ENCODE data around the gene ACADL.

The ACADL gene

DNA sequence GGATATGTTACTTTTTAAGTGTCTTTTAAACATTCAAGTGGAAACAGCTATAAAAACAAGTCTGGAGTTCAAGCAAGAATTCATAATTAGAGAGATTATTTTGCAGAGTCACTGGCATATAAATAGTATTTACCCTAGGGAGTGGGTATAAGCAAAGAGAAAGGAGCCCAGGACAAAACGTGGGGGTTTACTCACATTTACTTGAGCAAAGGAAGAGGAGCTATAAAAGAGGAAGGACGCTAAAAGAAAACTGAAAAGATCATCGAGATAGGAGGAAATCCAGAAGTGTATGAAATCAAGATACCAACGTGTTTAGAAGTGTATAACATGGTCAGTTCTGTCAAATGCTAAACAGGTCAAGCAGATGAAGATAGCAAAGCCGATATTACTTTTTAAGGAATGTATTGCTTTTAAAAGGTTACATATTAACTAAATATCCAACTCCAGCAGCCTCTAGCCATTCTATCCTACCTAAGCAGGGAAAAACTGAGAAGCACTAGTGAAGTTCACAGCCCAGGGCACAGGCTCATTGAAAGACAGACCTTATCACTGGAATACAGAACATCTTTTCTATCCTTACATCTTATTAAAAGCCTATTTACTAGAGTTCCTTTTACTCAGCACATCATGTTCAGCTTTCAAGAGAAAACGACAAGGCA is 62.7 kb downstream of the ACADL start:
- H3K27ac ChIP-seq = no peak overlapping the region
- H3K27me3 ChIP-seq (replicated peaks) = no peaks in the 10 kb centered on the region
- no peak overlapping the region for H3K4me3 ChIP-seq (ENCODE audit: low read depth, low read length)
- no peak for TF ChIP-seq CTCF (IDR thresholded peaks at IDR 0.05; ENCODE audit: low read depth, low read length, missing control alignments)
- in situ Hi-C loops (cut with HindIII; ENCODE audit: low pct_ligation_motif_present, low sequenced_read_pairs) = no loop called here
- no peak for DNase-seq
- H3K36me3 ChIP-seq (replicated peaks) = no peaks in the 10 kb centered on the region

GRCh38 chr2:210159059-210159458 is 66.2 kb downstream of the ACADL start:
- DNase-seq = no peak
- TF ChIP-seq CTCF (IDR thresholded peaks at IDR 0.05; ENCODE audit: low read depth, low read length, missing control alignments) = no peak
- no peak overlapping the region for H3K4me3 ChIP-seq (ENCODE audit: low read depth, low read length)
- in situ Hi-C loops (cut with HindIII; ENCODE audit: low pct_ligation_motif_present, low sequenced_read_pairs) = no loop called here
- no peaks in the 10 kb centered on the region for H3K36me3 ChIP-seq (replicated peaks)
- H3K27me3 ChIP-seq (replicated peaks) = no peaks in the 10 kb centered on the region
- H3K27ac ChIP-seq = no peak overlapping the region

- TF ChIP-seq CTCF (IDR thresholded peaks at IDR 0.05; ENCODE audit: low read depth, low read length, missing control alignments) = no peak
- H3K36me3 ChIP-seq (replicated peaks) = no peaks in the 10 kb centered on the region
Observed at GRCh38 chr2:210158236-210158635, 67.0 kb downstream of the ACADL start.

GRCh38 chr2:210157526-210157925 is 67.7 kb downstream of the ACADL start:
- DNase-seq = no peak
- H3K27me3 ChIP-seq (replicated peaks) = no peaks in the 10 kb centered on the region
- TF ChIP-seq CTCF (IDR thresholded peaks at IDR 0.05; ENCODE audit: low read depth, low read length, missing control alignments) = no peak
- in situ Hi-C loops (cut with HindIII; ENCODE audit: low pct_ligation_motif_present, low sequenced_read_pairs) = no loop called here
- no peaks in the 10 kb centered on the region for H3K36me3 ChIP-seq (replicated peaks)
- H3K27ac ChIP-seq = no peak overlapping the region
- H3K4me3 ChIP-seq (ENCODE audit: low read depth, low read length) = no peak overlapping the region

More at GRCh38 chr2:210158236-210158635, 67.0 kb downstream of the ACADL start:
- DNase-seq = no peak
- H3K27me3 ChIP-seq (replicated peaks) = no peaks in the 10 kb centered on the region
- no peak overlapping the region for H3K4me3 ChIP-seq (ENCODE audit: low read depth, low read length)
- no peak overlapping the region for H3K27ac ChIP-seq
- in situ Hi-C loops (cut with HindIII; ENCODE audit: low pct_ligation_motif_present, low sequenced_read_pairs) = no loop called here

GRCh38 chr2:210147614-210148013 is 77.6 kb downstream of the ACADL start:
- no peaks in the 10 kb centered on the region for H3K36me3 ChIP-seq (replicated peaks)
- DNase-seq = no peak
- in situ Hi-C loops (cut with HindIII; ENCODE audit: low pct_ligation_motif_present, low sequenced_read_pairs) = no loop called here
- H3K27me3 ChIP-seq (replicated peaks) = no peaks in the 10 kb centered on the region
- no peak for TF ChIP-seq CTCF (IDR thresholded peaks at IDR 0.05; ENCODE audit: low read depth, low read length, missing control alignments)
- no peak overlapping the region for H3K27ac ChIP-seq
- no peak overlapping the region for H3K4me3 ChIP-seq (ENCODE audit: low read depth, low read length)
